Naive thymus-derived CD4-positive, alpha-beta T cell (primary cell): ENCODE results near the gene LENG1. TPM values are rescaled to one million over a fixed set of nuclear protein-coding genes. Genes with fewer than 3 reads are reported as not detected.

Experiments used
- ATAC-seq: fragments of 150-1000 bp; cut with Tn5 transposase; 2 replicates; pipeline ENCODE4 v1.10.0; 2021; ENCODE audit warnings: mild to moderate bottlenecking, moderate library complexity
- CTCF ChIA-PET: fragments of 350-600 bp; sonication (Branson Sonifier 250); formaldehyde crosslinking; loops from one replicate; lab custom pipeline; 2021; ENCODE audit warnings: antibody characterized with exemption; lab: Charles Lee
- POLR2A ChIA-PET: fragments of 350-600 bp; sonication (Branson Sonifier 250); formaldehyde crosslinking; loops from one replicate; lab custom pipeline; 2021; ENCODE audit warnings: antibody characterized with exemption, inconsistent platforms; lab: Charles Lee
- DNase-seq, 9 donors: peaks; one replicate each; pipeline versions ENCODE4 v3.0.0 to v3.0.0-alpha.2; 2020 to 2022; ENCODE audit warnings: mixed read lengths in 1 of 9
- H3K27ac ChIP-seq: one replicate; pipeline ENCODE4 v1.7.0; 2013; ENCODE audit warnings: mild to moderate bottlenecking, low read depth, low read length, moderate library complexity
- H3K27me3 ChIP-seq, 2 donors: one replicate each; pipeline ENCODE4 v1.7.0; 2013; ENCODE audit warnings: low read length in 2 of 2, mild to moderate bottlenecking in 2 of 2, moderate library complexity in 2 of 2; ENCODE audit not compliant: control insufficient read depth in 2 of 2, insufficient read depth in 2 of 2
- H3K36me3 ChIP-seq, 3 experiments: 1 replicate in 2 of 3; 2 replicates in 1 of 3; pipeline ENCODE4 v1.7.0; 2013; ENCODE audit warnings: low read length in 3 of 3, mild to moderate bottlenecking in 3 of 3, moderate library complexity in 1 of 3; ENCODE audit not compliant: insufficient read depth in 3 of 3, control insufficient read depth in 2 of 3
- H3K4me1 ChIP-seq, 2 donors: one replicate each; pipeline ENCODE4 v1.7.0; 2013; ENCODE audit warnings: low read length in 2 of 2, mild to moderate bottlenecking in 2 of 2, moderate library complexity in 1 of 2; ENCODE audit not compliant: control insufficient read depth in 2 of 2, insufficient read depth in 2 of 2
- H3K4me3 ChIP-seq: 2 replicates; pipeline ENCODE4 v1.7.0; 2013; ENCODE audit warnings: mild to moderate bottlenecking, low read length
- H3K9me3 ChIP-seq, 3 experiments: 1 replicate in 2 of 3; 2 replicates in 1 of 3; pipeline ENCODE4 v1.7.0; 2013; ENCODE audit warnings: low read length in 3 of 3; ENCODE audit not compliant: control insufficient read depth in 2 of 3
- H3K27ac Mint-ChIP-seq, 9 donors: one replicate each; pipeline ENCODE4 v1.8.0; 2020 to 2022; ENCODE audit warnings: mixed read lengths in 9 of 9, mild to moderate bottlenecking in 8 of 9, moderate library complexity in 5 of 9, inconsistent platforms in 2 of 9
- H3K27me3 Mint-ChIP-seq, 5 donors: one replicate each; pipeline ENCODE4 v1.8.0; 2021 to 2022; ENCODE audit warnings: mixed read lengths in 5 of 5, mild to moderate bottlenecking in 1 of 5
- H3K36me3 Mint-ChIP-seq, 5 donors: one replicate each; pipeline ENCODE4 v1.8.0; 2020 to 2022; ENCODE audit warnings: mixed read lengths in 5 of 5, mild to moderate bottlenecking in 3 of 5, inconsistent platforms in 1 of 5
- H3K4me1 Mint-ChIP-seq, 7 donors: one replicate each; pipeline ENCODE4 v1.8.0; 2020 to 2022; ENCODE audit warnings: mixed read lengths in 7 of 7, mild to moderate bottlenecking in 3 of 7, inconsistent platforms in 1 of 7
- H3K4me3 Mint-ChIP-seq, 10 donors: one replicate each; pipeline ENCODE4 v1.8.0; 2020 to 2022; ENCODE audit warnings: mild to moderate bottlenecking in 10 of 10, mixed read lengths in 10 of 10, moderate library complexity in 6 of 10, inconsistent platforms in 2 of 10
- H3K9me3 Mint-ChIP-seq, 11 donors: one replicate each; pipeline ENCODE4 v1.8.0; 2020 to 2022; ENCODE audit warnings: mixed read lengths in 11 of 11, mild to moderate bottlenecking in 4 of 11, inconsistent platforms in 1 of 11, moderate library complexity in 1 of 11
- intact Hi-C, 2 donors: fragments of 100-400 bp; cut with micrococcal nuclease; formaldehyde crosslinking; loops; one replicate each; pipeline ENCODE4 v1.15.1; 2023
- polyA plus RNA-seq, 2 donors: library from polyadenylated mRNA; unstranded; fragments of 300-500 nt; fragmentation: Illumina TruSeq; gene quantifications; one replicate each; pipeline ENCODE4 v1.2.3, GENCODE V29; 2021
- total RNA-seq, 6 experiments: library from RNA in 5 of 6; stranded (reverse) in 5 of 6; gene quantifications; 1 replicate in 5 of 6; 2 replicates in 1 of 6; pipeline ENCODE4 v1.2.3 and lab custom pipeline; 2021 to 2026

Gene LENG1
- total and polyA plus RNA-seq, 7 experiments from 2014 or later, result 7.1 to 20.4 (median 11.9) TPM

DNA sequence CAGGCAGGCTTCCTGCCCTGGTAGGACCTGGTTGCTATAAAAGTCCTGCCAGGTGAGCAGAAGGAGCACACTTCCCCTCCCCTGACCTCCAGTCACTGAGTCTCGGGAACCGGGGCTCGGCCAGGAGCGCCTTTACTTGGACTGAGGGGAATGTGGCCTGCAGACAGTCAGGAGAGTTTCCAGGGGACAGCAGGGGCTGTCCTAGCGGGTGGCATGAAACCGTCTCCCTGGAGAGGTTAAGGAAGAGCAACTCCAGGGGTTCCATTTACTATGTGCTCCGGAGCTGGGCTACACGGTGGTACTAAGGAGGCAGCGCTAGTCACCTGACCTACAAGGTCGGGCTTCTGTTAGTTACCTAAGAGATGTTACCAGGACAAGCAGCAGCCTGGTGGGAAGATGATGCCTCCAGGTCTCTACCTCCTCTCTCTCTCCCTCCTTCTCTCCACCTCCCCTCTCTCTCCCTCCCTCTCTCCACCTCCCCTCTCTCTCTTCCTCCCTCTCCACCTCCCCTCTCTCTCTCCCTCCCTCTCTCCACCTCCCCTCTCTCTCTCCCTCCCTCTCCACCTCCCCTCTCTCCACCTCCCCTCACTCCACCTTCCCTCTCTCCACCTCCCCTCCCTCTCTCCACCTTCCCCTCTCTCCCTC, 26.1 kb downstream of the LENG1 start:
- ATAC-seq (no peak), DNase-seq (peak in 2 of 9 donors; percentile 46 to 51)
- Mint-ChIP-seq H3K27me3 (no peaks in the 10 kb centered on the region), H3K9me3 (peaks cover 0 to 1% (median 0%) of the 10 kb centered on the region in 11 donors), H3K4me1 (peaks cover 11 to 23% (median 16%) of the 10 kb centered on the region in 7 donors), H3K27ac (no peak overlapping the region), H3K36me3 (peaks cover 0 to 9% (median 0%) of the 10 kb centered on the region in 5 donors), H3K4me3 (no peak overlapping the region)
- intact Hi-C loops, result loop anchor here in 1 of 2 donors (10.0 kb wide), 1 partner anchor 331 kb away; the partner anchor contains the start of gene LENG9
- H3K9me3 ChIP-seq, result no peaks in the 10 kb centered on the region
- no peaks in the 10 kb centered on the region for H3K27me3 ChIP-seq
- POLR2A ChIA-PET, result interaction anchor here (0.6 to 6.1 kb wide), 2 partner anchors 17 to 19 kb away, joined by 3 to 86 read pairs; partner anchors contain the start of genes PRPF31 and TFPT
- H3K4me3 ChIP-seq, result no peak overlapping the region
- CTCF ChIA-PET, result no interaction called here
- H3K36me3 ChIP-seq, result peaks cover 0 to 35% (median 3%) of the 10 kb centered on the region in 3 experiments
- H3K4me1 ChIP-seq, result peaks cover 8 to 9% of the 10 kb centered on the region in 2 donors
- no peak overlapping the region for H3K27ac ChIP-seq

- no peak overlapping the region for H3K4me3 Mint-ChIP-seq
- Histone ChIP-seq H3K27ac (no peak overlapping the region), H3K27me3 (no peaks in the 10 kb centered on the region), H3K36me3 (peaks cover 3 to 70% (median 14%) of the 10 kb centered on the region in 3 experiments), H3K4me3 (no peak overlapping the region), H3K4me1 (peaks cover 0 to 4% of the 10 kb centered on the region in 2 donors), H3K9me3 (no peaks in the 10 kb centered on the region)
- H3K9me3 Mint-ChIP-seq, result no peaks in the 10 kb centered on the region
- intact Hi-C loops, result no loop called here
- H3K4me1 Mint-ChIP-seq, result peaks cover 0 to 5% (median 5%) of the 10 kb centered on the region in 7 donors
- H3K36me3 Mint-ChIP-seq, result peaks cover 4 to 25% (median 8%) of the 10 kb centered on the region in 5 donors
- DNase-seq (no peak), ATAC-seq (no peak)
- no peak overlapping the region for H3K27ac Mint-ChIP-seq
- ChIA-PET POLR2A (no interaction called here), CTCF (no interaction called here)
- H3K27me3 Mint-ChIP-seq, result no peaks in the 10 kb centered on the region
These were observed 29.9 kb downstream of the LENG1 start for GRCh38 chr19:54129617-54129996.

GRCh38 chr19:54128796-54129616, 30.5 kb downstream of the LENG1 start:
- H3K36me3 ChIP-seq, result peaks cover 6 to 76% (median 19%) of the 10 kb centered on the region in 3 experiments
- no peak overlapping the region for H3K27ac ChIP-seq
- no peak overlapping the region for H3K4me3 ChIP-seq
- H3K27me3 Mint-ChIP-seq, result no peaks in the 10 kb centered on the region
- no peaks in the 10 kb centered on the region for H3K9me3 ChIP-seq
- DNase-seq (no peak), ATAC-seq (no peak)
- intact Hi-C loops, result no loop called here
- H3K36me3 Mint-ChIP-seq, result peaks cover 2 to 25% (median 8%) of the 10 kb centered on the region in 5 donors
- H3K27ac Mint-ChIP-seq, result no peak overlapping the region
- H3K4me1 ChIP-seq, result peaks cover 0 to 4% of the 10 kb centered on the region in 2 donors
- H3K4me1 Mint-ChIP-seq, result peaks cover 0 to 2% (median 0%) of the 10 kb centered on the region in 7 donors
- ChIA-PET POLR2A (no interaction called here), CTCF (no interaction called here)
- no peaks in the 10 kb centered on the region for H3K9me3 Mint-ChIP-seq
- H3K27me3 ChIP-seq, result no peaks in the 10 kb centered on the region
- no peak overlapping the region for H3K4me3 Mint-ChIP-seq

DNA sequence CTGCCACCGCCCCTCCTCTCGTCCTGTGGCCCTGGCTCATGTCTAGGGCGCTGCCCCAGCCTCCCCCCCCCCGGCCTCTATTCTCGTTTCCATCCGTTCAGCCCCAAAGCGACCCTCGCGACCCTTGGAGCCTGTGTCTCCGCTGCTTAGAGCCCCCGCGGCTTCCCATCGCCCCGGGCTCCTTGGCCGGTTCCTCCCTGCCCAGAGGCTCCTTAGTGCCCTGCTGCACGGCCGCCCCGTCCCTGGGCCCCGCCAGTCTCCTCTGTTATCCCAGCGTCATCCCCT, 31.1 kb downstream of the LENG1 start:
- Histone ChIP-seq H3K9me3 (no peaks in the 10 kb centered on the region), H3K4me3 (no peak overlapping the region), H3K4me1 (no peaks in the 10 kb centered on the region), H3K27me3 (no peaks in the 10 kb centered on the region), H3K27ac (no peak overlapping the region), H3K36me3 (peaks cover 9 to 82% (median 20%) of the 10 kb centered on the region in 3 experiments)
- Mint-ChIP-seq H3K27me3 (no peaks in the 10 kb centered on the region), H3K4me1 (no peaks in the 10 kb centered on the region), H3K9me3 (no peaks in the 10 kb centered on the region), H3K4me3 (no peak overlapping the region), H3K36me3 (peaks cover 3 to 27% (median 8%) of the 10 kb centered on the region in 5 donors), H3K27ac (no peak overlapping the region)
- DNase-seq (no peak), ATAC-seq (no peak)
- ChIA-PET POLR2A (no interaction called here), CTCF (no interaction called here)
- intact Hi-C loops, result no loop called here

- Mint-ChIP-seq H3K9me3 (no peaks in the 10 kb centered on the region), H3K36me3 (peaks cover 5 to 30% (median 8%) of the 10 kb centered on the region in 5 donors), H3K27ac (no peak overlapping the region), H3K4me1 (no peaks in the 10 kb centered on the region), H3K27me3 (no peaks in the 10 kb centered on the region), H3K4me3 (no peak overlapping the region)
- no peaks in the 10 kb centered on the region for H3K27me3 ChIP-seq
- no peak overlapping the region for H3K4me3 ChIP-seq
- no peak overlapping the region for H3K27ac ChIP-seq
- ATAC-seq (no peak), DNase-seq (no peak)
- ChIA-PET POLR2A (interaction anchor here (1.2 kb wide), 1 partner anchor 32 kb away, joined by 4 read pairs; the partner anchor contains the start of gene LENG1), CTCF (no interaction called here)
- peaks cover 9 to 87% (median 20%) of the 10 kb centered on the region in 3 experiments for H3K36me3 ChIP-seq
- no peaks in the 10 kb centered on the region for H3K9me3 ChIP-seq
- no peaks in the 10 kb centered on the region for H3K4me1 ChIP-seq
- intact Hi-C loops, result no loop called here
These were observed 31.7 kb downstream of the LENG1 start for GRCh38 chr19:54127688-54128440.

DNA sequence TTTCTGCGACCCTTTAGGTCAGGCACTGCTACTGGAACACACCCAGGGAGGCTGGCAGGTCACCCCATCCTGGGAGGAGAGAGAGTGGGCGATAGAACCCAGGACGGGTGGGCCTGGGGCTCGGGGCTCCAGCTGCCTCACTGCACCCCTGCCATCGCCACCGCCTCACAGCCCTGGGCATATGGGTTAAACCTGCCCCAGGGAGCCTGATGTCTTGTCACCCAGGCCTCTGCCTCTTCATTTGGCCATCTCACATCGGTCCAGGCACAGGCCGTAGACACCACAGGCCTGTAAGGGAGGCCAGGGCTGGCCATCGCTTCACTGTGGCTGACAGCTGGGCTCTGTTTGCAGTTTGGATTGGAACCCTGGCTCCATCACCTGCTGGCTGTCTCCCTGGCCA, 33.8 kb downstream of the LENG1 start:
- Histone ChIP-seq H3K36me3 (peaks cover 9 to 93% (median 24%) of the 10 kb centered on the region in 3 experiments), H3K4me3 (no peak overlapping the region), H3K27me3 (no peaks in the 10 kb centered on the region), H3K27ac (no peak overlapping the region), H3K4me1 (no peaks in the 10 kb centered on the region), H3K9me3 (no peaks in the 10 kb centered on the region)
- no peak for ATAC-seq
- intact Hi-C loops, result no loop called here
- ChIA-PET CTCF (no interaction called here), POLR2A (no interaction called here)
- no peaks in the 10 kb centered on the region for H3K4me1 Mint-ChIP-seq
- H3K27me3 Mint-ChIP-seq, result no peaks in the 10 kb centered on the region
- no peaks in the 10 kb centered on the region for H3K9me3 Mint-ChIP-seq
- peaks cover 7 to 35% (median 11%) of the 10 kb centered on the region in 5 donors for H3K36me3 Mint-ChIP-seq
- no peak overlapping the region for H3K27ac Mint-ChIP-seq
- DNase-seq, result no peak
- no peak overlapping the region for H3K4me3 Mint-ChIP-seq
